Measurements from ENCODE around the gene PTPRU. TPM values are rescaled to one million over a fixed set of nuclear protein-coding genes. Genes with fewer than 3 reads are reported as not detected.

The PTPRU gene
- total and polyA plus RNA-seq, 2 experiments from 2014 or later = 23.2 to 89.7 TPM

- no peak for DNase-seq (ENCODE audit: low read depth in 1 of 2, low spot score in 1 of 2)
These were observed 89.4 kb downstream of the PTPRU start for GRCh38 chr1:29325675-29326074.

GRCh38 chr1:29326123-29326522 lies 89.8 kb downstream of the PTPRU start:
- Histone ChIP-seq H3K36me3 (no peaks in the 10 kb centered on the region), H3K9me3 (ENCODE audit: low read depth) (no peaks in the 10 kb centered on the region), H3K4me3 (no peak overlapping the region), H3K27ac (no peak overlapping the region), H3K27me3 (no peaks in the 10 kb centered on the region), H3K4me1 (ENCODE audit: low read depth) (no peaks in the 10 kb centered on the region)
- no peak for TF ChIP-seq CTCF (IDR thresholded peaks at IDR 0.05; ENCODE audit: low read depth, low read length)
- no peak for DNase-seq (ENCODE audit: low read depth in 1 of 2, low spot score in 1 of 2)

More at GRCh38 chr1:29325675-29326074, 89.4 kb downstream of the PTPRU start:
- Histone ChIP-seq H3K4me1 (ENCODE audit: low read depth) (no peaks in the 10 kb centered on the region), H3K27ac (no peak overlapping the region), H3K36me3 (no peaks in the 10 kb centered on the region), H3K27me3 (no peaks in the 10 kb centered on the region), H3K4me3 (no peak overlapping the region), H3K9me3 (ENCODE audit: low read depth) (no peaks in the 10 kb centered on the region)
- TF ChIP-seq CTCF (IDR thresholded peaks at IDR 0.05; ENCODE audit: low read depth, low read length) = no peak

GRCh38 chr1:29327223-29327935 lies 91.1 kb downstream of the PTPRU start:
- Histone ChIP-seq H3K27me3 (no peaks in the 10 kb centered on the region), H3K9me3 (ENCODE audit: low read depth) (no peaks in the 10 kb centered on the region), H3K4me3 (no peak overlapping the region), H3K36me3 (no peaks in the 10 kb centered on the region), H3K27ac (no peak overlapping the region), H3K4me1 (ENCODE audit: low read depth) (no peaks in the 10 kb centered on the region)
- TF ChIP-seq CTCF (IDR thresholded peaks at IDR 0.05; ENCODE audit: low read depth, low read length) = no peak
- DNase-seq (ENCODE audit: low read depth in 1 of 2, low spot score in 1 of 2) = no peak

- Histone ChIP-seq H3K36me3 (no peaks in the 10 kb centered on the region), H3K9me3 (ENCODE audit: low read depth) (no peaks in the 10 kb centered on the region), H3K27ac (no peak overlapping the region), H3K4me1 (ENCODE audit: low read depth) (no peaks in the 10 kb centered on the region), H3K27me3 (peaks cover 8% of the 10 kb centered on the region), H3K4me3 (no peak overlapping the region)
- no peak for TF ChIP-seq CTCF (IDR thresholded peaks at IDR 0.05; ENCODE audit: low read depth, low read length)
- no peak for DNase-seq (ENCODE audit: low read depth in 1 of 2, low spot score in 1 of 2)
These were observed 92.9 kb downstream of the PTPRU start for GRCh38 chr1:29329022-29329775.

- no peaks in the 10 kb centered on the region for H3K36me3 ChIP-seq
- TF ChIP-seq CTCF (IDR thresholded peaks at IDR 0.05; ENCODE audit: low read depth, low read length) = no peak
- H3K27me3 ChIP-seq = peaks cover 11% of the 10 kb centered on the region
- H3K27ac ChIP-seq = no peak overlapping the region
- DNase-seq (ENCODE audit: low read depth in 1 of 2, low spot score in 1 of 2) = no peak
- H3K9me3 ChIP-seq (ENCODE audit: low read depth) = no peaks in the 10 kb centered on the region
- no peaks in the 10 kb centered on the region for H3K4me1 ChIP-seq (ENCODE audit: low read depth)
- H3K4me3 ChIP-seq = no peak overlapping the region
These were observed 93.8 kb downstream of the PTPRU start for GRCh38 chr1:29330089-29330488.

Data from cardiac muscle cell (in vitro differentiated cells and primary cell).